GM21825 (cell line): ENCODE data around the gene RAPGEF1.
A peak's percentile ranks its signal among the peaks of the same experiment; 100 is the strongest.
"Not testable (repeated sequence)": the region's sequence is repeated elsewhere in the genome, so short reads cannot be mapped to it uniquely, and the experiment has no call there.

ENCODE experiments used
- ATAC-seq: cut with Tn5 transposase; IDR thresholded peaks from one replicate; pipeline ENCODE4 v1.9.1; 2021; ENCODE audit warnings: mild to moderate bottlenecking, moderate library complexity; ENCODE audit not compliant: unreplicated experiment

Gene RAPGEF1

GRCh38 chr9:131692612-131693562, 47.0 kb downstream of the RAPGEF1 start:
- no peak for ATAC-seq

DNA sequence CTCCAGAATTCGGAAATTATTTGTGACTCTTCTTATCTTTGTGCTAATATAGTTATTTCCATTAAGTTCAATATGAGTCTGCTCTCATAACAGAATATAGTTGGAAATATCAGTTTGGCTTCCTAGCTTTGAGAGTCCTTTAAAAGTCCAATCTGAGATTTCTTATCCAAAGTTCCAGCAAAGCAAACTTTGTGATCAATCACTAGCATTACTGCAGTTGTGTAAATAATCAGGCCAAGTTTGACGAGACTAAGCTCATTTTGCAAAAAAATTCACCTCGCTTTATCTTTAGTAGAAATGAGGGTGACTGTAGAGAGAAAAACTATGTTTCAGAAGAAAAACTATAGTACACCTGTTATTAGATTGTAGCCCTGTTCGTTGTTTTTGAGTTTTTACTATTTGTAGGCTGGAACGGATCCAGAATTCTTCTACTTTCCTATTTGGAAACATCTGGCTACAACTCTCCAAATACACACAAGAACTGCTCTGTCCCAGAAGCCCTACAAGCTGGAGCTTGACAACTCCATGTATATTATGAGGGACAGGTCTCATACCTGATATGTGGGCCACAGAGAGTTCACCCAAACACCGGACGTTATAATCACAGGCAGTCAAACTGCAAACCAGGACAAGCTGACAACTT, 47.8 kb downstream of the RAPGEF1 start:
- no peak for ATAC-seq

GRCh38 chr9:131690941-131691573, 48.8 kb downstream of the RAPGEF1 start:
- ATAC-seq, result no peak

GRCh38 chr9:131690462-131690861, 49.4 kb downstream of the RAPGEF1 start:
- ATAC-seq, result no peak

- ATAC-seq, result no peak
Observed at GRCh38 chr9:131688377-131688776, 51.5 kb downstream of the RAPGEF1 start.

- ATAC-seq, result no peak
Observed at GRCh38 chr9:131685753-131686706, 53.8 kb downstream of the RAPGEF1 start.

DNA sequence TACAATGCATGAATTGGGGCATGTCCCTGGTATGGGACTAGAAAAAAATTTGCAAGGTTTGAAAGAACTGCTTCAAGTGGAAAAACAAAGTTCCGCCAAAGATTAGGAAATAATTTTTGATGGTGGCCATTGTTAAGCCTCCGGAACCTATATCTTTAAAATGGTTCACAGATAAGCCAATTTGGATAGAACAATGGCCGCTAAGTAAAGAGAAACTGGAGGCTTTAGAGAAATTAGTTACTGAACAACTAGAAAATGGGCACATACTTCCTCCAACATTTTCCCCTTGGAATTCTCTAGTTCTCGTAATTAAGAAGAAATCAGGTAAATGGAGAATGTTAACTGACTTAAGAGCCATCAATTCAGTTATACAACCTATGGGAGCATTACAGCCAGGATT, 56.8 kb downstream of the RAPGEF1 start:
- not testable (repeated sequence) for ATAC-seq

DNA sequence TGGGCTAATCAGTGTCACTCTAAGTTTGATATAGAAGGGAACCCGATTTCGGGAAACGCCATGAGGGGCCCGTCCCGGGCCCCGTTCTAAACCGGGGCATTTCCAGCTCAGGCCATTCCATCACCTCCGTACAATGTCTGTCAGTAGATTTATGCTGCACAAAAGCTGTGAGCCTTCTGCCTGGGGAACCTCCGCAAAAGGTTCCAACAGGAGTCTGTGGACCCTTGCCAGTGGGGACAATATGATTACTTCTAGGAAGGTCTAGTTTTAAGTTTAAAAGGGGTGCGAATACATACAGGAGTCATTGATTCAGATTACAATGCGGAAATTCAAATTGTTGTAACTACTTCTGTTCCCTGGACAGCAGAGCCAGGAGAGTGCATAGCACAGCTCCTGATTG, 57.6 kb downstream of the RAPGEF1 start:
- ATAC-seq, result no peak

GRCh38 chr9:131681826-131682225, 58.0 kb downstream of the RAPGEF1 start:
- ATAC-seq, result not testable (repeated sequence)

GRCh38 chr9:131681108-131681507, 58.8 kb downstream of the RAPGEF1 start:
- not testable (repeated sequence) for ATAC-seq

DNA sequence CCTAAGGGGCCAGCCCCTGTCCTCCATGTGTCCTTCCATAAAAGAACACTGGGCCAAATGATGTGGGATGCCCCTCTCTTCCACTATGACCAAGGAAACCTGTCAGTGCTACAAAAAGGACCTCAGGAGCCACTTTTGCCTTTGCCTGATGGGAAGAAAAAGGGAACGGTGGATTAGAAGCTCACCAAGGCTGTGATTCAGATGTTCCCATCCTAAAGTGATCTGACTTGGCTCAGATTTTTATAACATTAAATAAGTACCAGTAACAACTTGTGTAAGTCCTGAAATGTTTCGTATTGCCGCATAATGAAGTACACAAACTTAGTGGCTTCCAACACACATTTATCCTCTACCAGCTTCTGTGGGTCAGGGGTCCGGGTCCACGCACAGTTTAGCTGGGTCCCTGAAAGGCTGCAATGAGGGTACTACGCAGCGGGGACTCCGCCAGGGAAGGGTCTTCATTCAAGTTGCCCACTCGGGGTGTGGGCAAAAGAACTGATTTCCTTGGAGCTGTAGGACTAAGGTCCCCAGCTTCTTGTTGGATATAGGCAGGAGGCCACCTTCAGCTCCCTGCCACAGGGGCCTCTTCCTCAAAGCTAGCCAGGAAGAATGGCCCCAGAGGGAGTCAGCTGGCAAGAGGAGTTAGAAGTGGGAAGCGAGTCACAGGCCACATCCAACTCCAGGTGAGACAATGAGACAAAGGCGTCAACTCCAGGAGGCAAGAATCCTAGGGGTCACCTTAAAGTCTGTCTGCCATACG, 60.4 kb downstream of the RAPGEF1 start:
- no peak for ATAC-seq

DNA sequence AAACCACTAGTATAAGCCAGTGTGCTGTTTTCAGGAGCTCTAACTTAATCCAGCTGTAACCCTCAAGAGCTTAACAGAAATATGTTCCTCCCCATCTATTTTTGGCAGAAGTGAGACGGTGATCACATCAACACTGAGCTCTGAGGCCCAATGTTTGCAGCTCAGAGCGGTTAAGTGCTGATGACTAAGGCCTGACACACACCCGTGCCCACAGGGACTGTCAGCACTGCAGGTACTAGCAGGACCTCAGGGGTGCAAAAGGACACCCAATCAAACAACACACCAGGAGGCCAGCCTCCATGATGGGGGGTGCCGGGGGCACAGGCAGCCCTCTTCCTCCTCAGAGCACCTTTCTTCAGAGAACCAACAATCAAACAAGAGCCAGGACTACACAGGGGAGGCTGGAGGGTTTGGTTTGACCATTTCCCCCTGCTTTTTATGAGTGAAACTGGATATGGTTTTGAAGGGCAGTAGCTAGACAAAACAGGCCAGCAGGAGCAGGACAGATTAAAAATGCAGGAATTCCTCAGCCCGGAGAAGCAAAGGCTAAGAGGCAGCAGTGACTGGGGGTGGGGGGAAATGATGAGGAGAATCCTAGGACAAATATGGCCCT, 61.3 kb downstream of the RAPGEF1 start:
- ATAC-seq, result peak; percentile 70

DNA sequence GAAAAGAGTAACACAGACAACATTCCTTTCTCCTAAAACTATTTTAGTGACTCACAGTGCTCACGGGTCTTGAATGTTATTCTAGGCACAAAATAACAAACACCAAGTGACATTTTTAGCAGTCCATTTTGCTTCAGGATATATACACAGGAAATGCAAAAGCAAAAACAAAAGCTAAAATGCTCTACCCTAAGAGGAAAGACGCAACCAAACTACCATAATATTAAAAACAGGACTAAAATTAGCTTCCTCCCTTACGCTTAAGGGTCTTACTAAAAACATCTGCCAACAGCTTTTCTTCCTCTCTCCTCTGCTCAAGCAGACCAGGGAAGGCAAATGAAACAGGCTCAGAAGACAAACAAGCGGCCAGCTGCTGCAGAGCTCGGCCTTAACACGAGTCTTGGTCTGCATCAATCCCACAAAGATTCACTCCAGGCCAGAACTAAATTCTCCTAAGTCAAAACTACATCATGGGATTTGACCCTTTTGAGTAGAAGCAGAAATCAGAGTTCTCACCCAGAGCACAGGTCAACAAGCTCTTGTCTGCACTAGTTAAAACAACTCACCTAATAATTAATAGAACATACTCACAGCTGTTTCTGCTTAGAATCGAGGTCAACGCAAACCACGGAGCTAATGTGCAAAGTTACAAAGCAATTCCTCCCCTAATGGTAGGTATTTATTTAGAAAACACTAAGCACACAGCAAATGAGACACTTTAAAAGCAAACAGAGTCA, 62.3 kb downstream of the RAPGEF1 start:
- ATAC-seq, result no peak

- no peak for ATAC-seq
Observed at GRCh38 chr9:131677049-131677443, 62.8 kb downstream of the RAPGEF1 start.

DNA sequence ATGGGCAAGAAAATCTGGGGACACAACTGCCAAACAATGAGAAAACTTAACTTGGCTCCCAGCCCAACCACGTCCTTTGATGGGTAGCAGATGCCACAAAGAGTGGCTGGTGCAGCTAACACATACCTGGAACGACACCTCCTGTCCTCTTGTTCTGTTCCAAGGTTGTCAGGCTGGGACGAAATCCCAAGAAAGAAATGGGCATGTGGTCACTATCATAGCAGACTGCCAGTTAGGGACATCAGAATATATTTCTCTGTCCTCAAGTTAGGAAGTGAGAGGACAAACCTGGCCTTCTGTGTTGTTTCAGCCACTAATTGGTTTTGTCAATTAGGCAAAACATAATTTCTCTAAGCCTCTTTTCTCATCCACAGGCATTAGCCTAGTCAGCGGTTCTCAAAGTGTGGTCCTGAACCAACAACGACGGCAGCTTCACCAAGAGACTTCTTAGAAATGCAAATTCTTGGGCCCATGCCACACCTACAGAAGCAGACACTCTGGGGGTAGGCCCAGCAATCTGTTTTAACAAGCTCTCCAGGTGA, 63.4 kb downstream of the RAPGEF1 start:
- ATAC-seq, result no peak

DNA sequence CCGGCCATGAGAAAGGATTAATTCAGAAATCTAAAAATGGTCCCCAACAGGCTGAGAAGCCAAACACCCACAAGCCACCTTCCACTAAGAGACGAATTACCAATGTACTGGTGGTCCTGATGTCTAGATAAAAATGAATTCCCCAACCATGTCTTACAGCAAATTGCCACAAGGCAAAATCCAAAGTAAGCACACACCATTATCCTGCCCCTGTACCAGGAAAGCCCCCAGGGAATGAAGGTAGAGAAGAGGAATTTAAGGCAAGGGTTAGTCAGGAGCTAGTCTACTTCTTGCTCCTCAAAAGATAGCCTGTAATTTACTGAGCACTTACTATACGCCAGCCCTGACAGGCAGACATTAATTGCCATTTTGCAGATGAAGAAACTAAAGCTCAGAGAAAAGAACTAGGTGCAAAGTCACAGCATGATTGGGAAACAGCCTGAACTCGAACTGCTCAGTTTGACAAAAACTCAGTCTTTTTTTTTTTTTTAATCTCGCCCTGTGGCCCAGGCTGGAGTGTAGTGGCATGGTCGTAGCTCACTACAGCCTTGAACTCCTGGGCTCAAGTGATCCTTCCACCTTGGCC, 64.3 kb downstream of the RAPGEF1 start:
- no peak for ATAC-seq

DNA sequence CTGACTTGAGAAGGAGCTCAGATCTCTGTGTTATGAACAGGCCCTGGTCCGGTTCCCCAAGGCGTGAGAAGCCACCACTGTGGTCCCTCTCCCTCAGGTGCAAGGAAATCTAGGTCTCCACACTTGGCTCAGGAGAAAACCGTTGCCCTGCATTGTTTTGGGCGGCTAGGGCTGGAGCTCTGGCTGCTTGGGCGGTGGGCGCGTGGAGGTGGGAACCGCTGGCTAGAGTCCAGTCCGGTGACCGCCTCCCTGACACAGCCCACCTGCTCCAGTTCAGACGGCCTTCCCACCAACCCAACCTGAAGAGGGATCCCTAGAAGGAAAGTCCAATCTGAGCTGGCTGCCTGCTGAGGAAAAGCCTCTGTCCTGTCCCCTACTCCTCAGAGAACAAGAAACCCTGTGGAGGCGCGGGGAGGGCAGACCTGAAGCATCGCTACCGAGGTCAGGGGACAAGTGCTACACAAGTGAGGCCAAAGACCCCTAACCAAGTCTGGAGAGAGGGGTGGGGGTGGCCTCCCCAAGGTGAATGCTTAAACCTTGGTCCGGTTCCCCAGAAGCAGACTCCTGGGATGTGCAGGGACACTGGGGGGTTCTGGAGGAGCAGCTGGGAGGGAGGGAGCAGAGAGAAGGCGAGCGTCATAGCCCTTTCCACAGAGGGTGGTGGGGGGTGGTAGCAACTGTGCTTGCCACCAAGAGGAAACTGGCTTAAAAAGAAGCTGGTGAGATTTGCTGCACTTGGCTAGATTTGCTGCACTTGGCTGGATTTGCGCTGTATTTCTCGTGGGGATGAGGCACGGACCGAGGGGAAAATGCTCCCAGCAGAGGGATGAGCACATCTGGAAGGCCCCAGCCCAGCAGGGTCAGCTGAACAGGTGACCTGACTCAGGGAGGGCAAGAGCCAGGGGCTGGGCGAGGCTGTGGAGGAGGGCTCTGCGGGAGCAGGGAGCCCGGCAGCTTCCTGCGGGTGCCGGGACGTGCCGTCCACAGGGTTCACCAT, 65.2 kb downstream of the RAPGEF1 start:
- no peak for ATAC-seq
